NCI-H345 (cell line): Measurements from ENCODE around the gene FOXP1.

Source experiments
- DNase-seq: peaks from one replicate; lab custom pipeline; 2025; lab: John Stamatoyannopoulos, UW

FOXP1 gene

GRCh38 chr3:71504250-71505036 lies 79.1 kb downstream of the FOXP1 start:
- DNase-seq: no peak

GRCh38 chr3:71503525-71504249 lies 79.8 kb downstream of the FOXP1 start:
- DNase-seq: no peak

GRCh38 chr3:71502066-71502625 lies 81.4 kb downstream of the FOXP1 start:
- peak; percentile 13 for DNase-seq

- no peak for DNase-seq
Observed at GRCh38 chr3:71500696-71501095, 82.8 kb downstream of the FOXP1 start.

GRCh38 chr3:71499227-71499876 lies 84.2 kb downstream of the FOXP1 start:
- DNase-seq: no peak

DNA sequence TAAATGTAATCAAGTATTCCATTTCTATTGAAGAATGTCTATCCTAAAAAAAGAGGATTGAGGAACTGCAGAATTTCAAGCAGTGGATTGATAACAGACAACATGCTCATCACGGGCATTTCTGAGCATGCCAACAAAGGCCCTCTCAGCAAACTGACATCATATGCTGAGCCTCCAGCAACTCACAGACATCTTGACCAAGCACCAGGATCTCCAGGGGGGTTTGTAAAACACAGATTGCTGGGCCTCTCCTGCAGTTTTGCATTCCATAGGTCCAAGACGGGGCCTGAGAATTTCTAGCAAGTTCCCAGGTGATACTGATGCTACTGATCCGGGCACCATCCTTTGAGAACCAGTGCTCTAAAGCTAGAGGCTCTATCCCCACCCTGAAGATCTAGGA lies 85.0 kb downstream of the FOXP1 start:
- no peak for DNase-seq

- DNase-seq: no peak
Observed at GRCh38 chr3:71497971-71498444, 85.5 kb downstream of the FOXP1 start.

DNA sequence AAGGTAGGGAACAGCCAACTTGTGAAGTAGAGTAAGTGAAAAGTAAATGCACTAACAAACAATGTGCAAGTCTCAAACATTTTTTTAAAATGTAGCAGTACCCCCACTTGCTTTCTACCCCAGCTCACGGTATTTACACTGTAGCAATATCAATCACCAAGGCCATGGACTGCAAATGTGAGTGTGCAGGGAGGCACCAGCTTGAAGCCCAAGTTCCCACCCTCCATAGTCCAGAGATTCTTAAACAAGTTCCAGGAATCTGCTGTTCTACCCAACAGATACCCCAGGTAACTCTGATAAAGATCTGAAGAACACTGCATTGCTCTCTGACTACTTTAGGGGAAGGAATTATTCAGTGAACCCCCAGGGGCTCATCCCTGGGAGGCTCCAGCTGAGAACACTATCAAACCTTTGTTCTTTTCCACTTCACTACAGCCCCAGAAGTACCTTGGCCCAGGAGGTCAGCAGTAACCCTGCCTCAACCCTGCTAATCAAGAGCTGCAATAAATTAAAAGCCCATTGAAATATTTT lies 86.1 kb downstream of the FOXP1 start:
- no peak for DNase-seq

DNA sequence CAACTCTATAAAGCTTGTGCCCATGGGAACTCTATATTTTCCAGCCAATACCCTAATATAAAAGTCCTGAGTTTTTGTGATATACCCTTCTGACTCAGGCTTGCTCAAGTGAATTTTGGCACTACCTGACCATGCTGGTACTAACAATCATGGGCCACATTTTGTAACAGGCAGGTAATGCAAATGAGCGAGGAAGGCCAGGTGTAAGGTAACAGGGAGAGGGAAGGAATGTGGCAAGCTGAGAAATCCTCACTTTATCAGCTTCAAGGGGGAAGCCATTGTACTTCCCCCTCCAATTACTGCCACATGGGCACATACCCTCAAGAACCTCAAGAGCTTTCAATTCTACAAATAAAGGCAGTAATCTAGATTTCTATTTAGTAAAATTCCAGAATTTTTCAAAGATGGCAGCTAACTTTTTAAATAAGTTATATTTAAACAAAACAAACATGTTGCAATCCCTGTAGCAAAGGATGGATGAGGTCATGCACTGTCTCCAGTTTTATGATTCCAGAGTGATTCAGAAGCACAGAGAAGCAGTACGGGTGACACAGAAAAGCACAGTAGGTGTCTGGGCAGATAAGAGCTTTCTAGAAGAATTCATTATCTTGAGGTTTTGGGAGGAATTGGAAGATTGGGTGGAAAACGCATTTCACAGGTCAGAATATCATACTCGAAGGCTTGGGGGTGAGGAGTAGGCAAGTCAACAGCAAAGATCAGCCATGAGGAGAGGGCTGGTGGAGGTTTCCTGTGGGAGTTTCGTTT lies 87.6 kb downstream of the FOXP1 start:
- DNase-seq: no peak

DNA sequence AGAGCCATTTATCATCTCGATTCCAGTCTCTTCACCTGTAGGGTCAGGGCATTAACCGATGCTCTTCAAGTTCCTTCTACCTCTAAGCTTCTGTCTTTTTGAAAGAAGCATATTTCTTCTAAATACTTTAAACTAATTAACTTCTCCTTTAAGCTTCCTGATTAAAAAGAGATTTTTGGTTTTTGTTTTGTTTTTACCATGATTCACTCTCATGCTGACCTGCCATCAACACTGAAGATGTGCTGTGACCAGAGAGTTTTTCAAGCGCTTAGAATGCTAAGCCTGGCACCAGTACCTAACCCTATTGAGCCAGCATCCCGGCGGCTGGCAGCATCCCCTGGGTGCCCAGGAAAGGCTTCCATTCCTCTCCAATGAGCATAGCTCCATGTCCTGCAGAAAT lies 89.3 kb downstream of the FOXP1 start:
- DNase-seq: no peak

GRCh38 chr3:71492974-71493771 lies 90.4 kb downstream of the FOXP1 start:
- no peak for DNase-seq

DNA sequence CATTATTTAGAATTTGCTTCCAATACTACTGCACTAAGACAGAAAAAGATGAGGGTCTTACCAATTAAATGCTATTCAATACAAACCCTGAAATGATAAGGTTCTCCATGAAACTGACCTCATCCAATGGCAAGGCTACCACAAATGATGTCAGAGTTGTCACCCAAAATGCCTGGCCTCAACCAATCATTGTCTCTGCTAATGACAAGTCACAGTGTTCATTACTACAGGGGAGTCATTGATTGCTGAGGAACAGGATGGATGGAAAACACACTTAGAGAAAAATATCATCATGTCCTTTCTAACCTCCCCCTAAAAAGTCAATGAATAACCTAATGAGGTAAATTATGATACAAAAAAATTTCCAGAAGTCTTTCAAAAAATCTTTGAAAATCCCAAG lies 91.0 kb downstream of the FOXP1 start:
- DNase-seq: no peak

DNA sequence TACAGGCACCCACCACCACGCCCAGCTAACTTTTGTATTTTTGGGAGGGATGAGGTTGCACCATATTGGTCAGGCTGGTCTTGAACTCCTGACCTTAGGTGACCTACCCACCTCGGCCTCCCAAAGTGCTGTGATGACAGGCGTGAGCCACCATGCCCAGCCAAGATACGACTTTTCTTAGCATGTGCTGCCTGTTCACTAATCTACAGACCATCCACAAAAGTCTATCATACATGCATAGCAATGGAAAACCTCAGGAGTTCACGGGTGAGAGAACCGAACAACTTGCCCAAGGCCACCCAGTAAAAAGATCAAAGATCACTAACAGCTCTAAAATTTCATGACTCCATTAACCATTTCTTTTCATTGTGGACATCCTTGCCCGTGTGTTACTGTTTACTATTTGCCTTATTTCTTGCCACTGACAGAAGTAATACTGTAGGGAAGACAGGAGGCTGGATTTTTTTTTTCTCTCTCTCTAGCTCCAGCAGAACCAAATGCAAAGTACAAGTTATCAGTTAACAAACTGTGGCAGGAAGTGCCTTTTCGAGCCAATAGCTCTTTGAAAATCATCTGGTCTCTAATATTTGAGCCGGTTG lies 92.3 kb downstream of the FOXP1 start:
- no peak for DNase-seq

- DNase-seq: no peak
Observed at GRCh38 chr3:71490692-71491091, 92.8 kb downstream of the FOXP1 start.

DNA sequence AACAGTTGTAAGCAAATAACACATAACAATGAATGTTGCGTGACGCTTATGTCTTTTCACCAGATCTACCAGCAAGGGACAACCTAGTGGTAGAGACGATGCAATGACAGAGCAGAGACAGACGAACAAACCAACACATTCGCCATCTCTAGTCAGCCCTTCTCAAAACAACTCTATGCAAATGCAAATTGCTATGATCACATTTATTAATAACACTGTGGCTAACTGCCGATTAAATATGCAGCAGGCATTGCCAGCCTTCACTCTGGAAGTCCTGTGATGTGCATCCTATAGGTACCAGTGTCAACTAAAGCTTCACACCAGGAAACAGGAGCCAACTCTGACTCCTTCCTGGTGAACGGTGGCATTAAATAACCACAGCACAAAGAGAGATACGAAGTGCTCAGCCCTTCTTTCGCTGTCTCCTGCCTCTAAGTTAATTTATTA lies 94.2 kb downstream of the FOXP1 start:
- no peak for DNase-seq

- no peak for DNase-seq
Observed at GRCh38 chr3:71488882-71489281, 94.6 kb downstream of the FOXP1 start.

- DNase-seq: no peak
Observed at GRCh38 chr3:71488391-71488809, 95.1 kb downstream of the FOXP1 start.

- DNase-seq: no peak
Observed at GRCh38 chr3:71487418-71487817, 96.1 kb downstream of the FOXP1 start.

DNA sequence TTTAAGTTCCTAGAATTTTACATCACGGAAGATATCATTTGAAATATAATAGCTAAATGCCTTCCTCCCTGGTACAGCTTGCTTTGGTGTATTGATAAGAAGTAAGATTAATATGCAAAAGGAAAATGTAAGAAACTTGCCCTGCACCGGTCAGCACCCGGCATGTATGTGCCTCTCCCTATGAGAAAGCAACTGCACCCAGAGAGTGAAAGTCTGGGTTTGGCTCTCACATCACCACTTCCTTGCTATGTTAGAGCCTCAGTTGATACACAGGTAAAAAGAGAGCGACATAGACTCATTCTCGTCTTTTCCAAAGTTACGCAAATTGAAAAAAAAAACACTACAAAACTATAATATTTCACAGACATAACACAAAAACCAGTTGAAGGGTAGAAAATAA lies 96.7 kb downstream of the FOXP1 start:
- no peak for DNase-seq

GRCh38 chr3:71485896-71486295 lies 97.6 kb downstream of the FOXP1 start:
- no peak for DNase-seq
